GM18505 (cell line): ENCODE results near the gene SEMA3D.

ENCODE experiments used
- ATAC-seq: cut with Tn5 transposase; IDR thresholded peaks from one replicate; pipeline ENCODE4 v1.9.1; 2021; ENCODE audit not compliant: unreplicated experiment
- POLR2A ChIP-seq: IDR thresholded peaks from 4 replicates; pipeline ENCODE4 v1.6.1; 2011; ENCODE audit warnings: borderline replicate concordance; ENCODE audit not compliant: insufficient read depth, insufficient read length; ENCODE audit errors: extremely low read depth

Gene SEMA3D

DNA sequence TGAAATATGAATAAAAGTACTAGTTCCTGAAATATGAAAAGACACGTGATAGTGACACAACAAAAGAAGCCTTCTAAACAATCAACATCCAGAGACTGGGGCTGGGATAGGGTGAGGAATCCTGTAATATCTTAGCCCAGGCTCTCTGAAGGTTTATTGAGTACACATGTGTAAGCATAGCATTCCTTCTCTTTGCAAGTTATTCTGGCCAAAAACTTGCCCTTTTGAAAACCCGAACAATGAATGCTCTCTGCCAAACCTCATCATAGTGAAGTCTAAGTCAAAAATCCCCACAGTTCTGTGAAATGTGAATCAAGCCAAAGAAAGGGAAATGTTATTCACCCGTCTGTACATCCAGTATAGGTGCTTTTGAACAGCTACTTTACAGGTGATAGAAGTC is 11.6 kb downstream of the SEMA3D start:
- TF ChIP-seq POLR2A = no peak
- ATAC-seq = no peak

DNA sequence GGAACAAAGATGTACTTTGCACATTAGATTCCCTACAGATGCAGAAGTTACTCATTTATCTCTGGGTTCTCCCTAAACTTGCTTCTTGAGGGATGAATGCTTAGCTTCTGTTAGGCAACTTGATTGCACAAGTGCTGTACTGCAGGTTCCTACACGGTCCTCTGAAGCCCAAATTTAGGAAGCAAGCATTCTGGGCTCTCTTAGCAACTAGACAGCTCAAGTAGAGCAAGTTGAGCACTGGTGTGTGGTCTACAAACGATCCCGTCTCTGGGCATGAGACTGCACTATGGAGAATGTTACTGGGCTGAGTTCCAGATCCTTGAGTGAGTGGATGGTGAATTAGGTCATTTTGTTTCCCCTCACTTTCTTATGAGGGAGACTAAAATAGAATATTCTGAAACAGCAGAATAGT is 14.3 kb downstream of the SEMA3D start:
- TF ChIP-seq POLR2A = no peak
- no peak for ATAC-seq

DNA sequence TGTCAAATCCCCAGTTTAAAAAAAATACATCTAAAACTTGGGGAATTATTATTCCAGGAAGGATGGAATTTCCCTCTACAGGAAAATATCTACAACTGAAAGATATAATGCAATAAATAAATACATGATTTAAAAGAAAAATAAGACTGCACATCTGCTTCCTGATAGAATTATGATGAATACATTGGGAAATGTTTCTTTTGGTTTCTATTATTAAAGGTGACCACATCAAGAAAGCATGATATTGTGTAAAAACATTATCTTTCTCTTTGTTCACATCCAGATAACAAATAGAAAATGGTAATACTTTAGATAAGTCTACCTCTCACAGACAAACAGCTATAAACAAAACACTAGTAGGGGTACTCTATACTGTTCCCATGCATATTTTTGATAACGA is 19.2 kb downstream of the SEMA3D start:
- TF ChIP-seq POLR2A = no peak
- no peak for ATAC-seq

DNA sequence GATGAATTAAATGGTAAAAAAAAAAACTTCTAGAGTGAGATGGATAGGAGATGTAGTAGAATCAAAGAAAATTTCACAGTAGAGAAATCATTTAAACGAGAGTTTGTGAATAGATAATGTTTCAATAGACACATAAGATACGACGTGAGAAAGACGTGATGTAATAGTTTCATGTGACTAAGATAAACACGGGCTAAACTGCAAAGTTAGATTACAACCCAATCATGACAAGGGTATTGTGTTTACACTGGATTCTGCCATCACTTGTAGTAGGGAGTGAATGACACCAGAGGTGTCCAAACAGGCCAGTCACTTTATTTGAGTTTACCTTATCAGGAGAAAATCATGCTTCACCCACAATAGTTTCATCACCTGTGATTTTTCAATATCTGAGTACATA is 21.6 kb downstream of the SEMA3D start:
- ATAC-seq = no peak
- TF ChIP-seq POLR2A = no peak

DNA sequence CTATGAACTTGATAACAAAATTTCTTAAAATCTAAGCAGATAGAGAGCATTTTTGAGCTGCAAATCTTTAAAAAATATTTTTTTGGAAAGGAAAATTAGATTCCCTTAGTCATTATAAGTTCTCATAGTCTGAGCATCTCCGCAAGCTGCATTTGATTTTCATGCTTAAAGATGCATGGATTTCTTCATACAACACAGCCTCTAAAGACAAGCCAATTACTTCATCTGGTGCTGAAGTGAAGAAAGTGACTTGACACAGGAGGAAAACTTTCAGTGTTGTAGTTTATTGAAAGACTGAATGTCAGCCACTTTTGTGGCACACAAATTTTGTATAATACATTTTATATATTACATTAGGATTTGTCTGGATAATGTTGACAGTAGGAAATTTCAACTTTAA is 22.5 kb downstream of the SEMA3D start:
- no peak for TF ChIP-seq POLR2A
- no peak for ATAC-seq

DNA sequence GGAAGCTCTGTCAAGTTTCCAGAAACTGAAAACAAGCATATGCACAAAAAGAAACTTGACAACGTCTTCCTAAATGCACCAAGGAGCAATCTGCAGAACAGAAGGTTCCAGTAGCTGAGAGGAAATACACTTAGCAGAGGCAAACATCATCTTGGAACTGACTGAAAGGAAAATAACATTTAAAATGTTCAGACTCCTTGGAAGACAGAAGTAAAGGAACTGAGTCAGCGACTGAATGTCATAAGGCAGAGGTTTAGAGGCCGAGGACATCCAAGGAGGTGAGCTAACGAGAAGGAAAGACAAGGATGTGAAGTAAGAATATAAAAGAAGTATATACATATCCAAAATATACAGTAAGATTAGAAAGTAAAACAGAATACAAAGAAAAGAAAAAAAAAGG is 24.1 kb downstream of the SEMA3D start:
- no peak for ATAC-seq

DNA sequence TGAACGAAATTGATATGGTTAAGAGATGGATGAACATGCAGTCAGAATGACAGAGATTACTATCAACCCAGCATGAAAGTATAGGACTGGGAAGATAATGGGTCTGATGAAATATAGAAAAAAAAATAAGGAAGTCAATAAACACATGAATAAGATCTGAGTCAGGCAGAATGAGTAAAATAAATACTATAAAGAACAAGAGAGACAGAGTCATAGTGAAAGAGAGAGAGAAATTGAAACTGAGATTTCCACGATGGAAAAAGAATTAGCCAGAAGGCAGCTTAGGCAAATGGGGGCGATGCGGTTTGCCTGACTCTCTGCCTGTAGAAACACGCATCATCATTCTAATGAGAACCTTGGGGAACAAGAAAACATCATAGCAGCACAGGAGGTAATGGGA is 26.6 kb downstream of the SEMA3D start:
- ATAC-seq = peak; percentile 89
- TF ChIP-seq POLR2A = no peak

More for the DNA sequence above, 24.1 kb downstream of the SEMA3D start:
- TF ChIP-seq POLR2A = no peak

DNA sequence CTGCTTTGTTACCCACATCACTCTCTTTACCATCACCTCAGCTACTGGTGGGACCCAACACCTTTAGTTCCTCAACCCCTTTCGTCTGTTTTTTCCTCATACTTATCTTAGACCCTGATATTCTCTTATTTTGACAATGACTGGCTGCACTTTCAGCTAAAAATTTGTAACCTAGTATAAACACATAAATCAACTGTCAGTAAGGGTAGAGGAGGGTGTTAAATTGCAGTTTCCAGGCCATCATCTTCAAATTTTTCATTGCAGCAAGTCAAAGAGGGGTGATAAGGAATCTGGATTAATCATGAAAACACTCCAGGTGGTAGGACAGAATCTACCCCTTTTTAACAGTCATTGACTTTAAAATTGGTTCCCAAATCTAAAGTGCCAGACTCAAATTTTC is 27.9 kb downstream of the SEMA3D start:
- TF ChIP-seq POLR2A = no peak
- ATAC-seq = no peak

DNA sequence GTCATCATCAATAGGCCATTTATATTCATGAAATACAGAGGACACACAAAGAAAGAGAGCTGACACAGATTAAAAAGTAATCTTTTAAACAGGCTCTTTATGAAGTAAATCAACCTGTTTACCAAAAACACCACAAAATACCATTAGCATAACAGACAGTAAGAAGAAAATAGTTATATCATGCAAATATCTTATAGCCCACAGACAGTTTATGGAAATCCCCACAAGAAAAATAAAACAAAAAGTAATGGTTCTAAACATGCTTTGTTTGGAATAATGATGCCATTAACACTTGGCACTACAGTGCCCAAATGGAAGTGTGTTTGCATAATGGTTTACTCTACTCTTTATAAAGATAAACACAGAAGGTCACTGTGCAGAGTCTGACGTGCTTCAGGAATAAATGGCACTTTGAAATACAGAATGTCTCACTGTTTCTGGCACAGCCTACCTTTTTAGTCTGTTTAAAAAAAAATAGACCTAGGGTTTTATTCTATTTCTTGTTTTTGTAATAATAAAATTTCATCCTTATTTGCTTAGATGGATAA is 30.1 kb downstream of the SEMA3D start:
- TF ChIP-seq POLR2A = no peak
- ATAC-seq = no peak

DNA sequence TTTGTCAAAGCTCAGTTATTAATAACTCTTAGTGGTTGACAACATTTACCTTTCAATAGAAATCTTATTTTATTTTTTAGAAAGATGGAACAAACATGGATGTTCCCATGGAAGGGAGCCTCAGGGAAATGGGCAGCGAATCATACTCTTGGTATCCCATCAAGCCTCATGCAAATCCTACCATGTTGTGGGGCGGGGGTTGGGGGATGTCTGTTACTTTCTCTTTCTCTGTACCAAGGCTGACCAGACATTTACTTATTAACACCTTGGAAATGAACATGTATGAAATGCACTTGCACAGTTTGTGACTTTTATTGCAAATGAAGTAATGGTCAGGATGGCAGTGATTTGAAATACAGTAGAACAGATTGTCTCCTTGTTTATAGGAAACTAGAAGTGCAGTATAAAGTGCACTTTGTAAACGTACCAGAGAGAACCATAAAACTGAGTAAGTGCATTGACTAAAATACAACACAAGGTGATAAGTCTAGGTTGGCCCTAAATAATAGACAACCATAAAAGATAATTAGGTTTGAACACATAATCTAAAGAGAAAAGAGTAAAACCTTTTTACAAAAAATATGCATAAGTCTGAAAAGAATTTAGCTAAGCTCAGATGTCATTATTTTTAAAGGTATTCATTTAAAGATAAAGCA is 32.4 kb downstream of the SEMA3D start:
- no peak for ATAC-seq
- no peak for TF ChIP-seq POLR2A

DNA sequence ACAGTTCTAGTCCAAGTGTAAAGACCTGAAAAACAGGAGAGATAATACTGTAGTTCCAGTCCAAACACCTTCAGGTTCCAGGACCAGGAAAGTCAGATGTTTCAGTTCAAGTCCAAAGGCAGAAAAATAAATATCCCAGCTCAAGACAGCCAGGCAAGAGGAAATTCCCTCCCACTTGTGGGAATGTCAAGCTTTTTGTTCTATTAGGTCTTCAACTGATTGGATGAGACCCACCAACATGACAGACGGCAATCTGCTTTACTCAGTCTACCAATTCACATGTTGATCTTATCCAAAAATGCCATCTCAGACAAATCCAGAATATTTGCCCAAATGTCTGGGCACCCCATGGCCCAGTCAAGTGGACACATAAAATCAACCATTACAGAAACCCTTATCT is 33.1 kb downstream of the SEMA3D start:
- TF ChIP-seq POLR2A = no peak
- no peak for ATAC-seq

DNA sequence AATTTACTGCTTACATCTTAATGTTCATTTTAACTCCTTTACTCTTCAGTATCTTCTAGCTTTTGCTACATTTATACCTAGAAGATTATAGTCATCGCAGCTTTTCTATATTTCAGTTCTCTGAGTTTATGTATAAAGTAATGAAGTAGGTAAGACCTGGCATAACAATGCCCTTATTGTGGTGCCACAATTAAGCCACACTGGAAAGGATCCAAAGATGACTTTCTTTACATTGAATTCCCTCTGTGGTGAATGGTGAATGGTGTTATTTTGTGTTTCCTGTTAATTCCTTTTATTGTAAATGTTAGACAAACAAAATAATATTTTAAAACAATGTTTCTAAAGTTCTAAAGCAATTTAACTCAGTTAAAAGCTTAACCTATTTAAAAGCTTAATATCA is 36.2 kb downstream of the SEMA3D start:
- no peak for TF ChIP-seq POLR2A
- ATAC-seq = no peak

DNA sequence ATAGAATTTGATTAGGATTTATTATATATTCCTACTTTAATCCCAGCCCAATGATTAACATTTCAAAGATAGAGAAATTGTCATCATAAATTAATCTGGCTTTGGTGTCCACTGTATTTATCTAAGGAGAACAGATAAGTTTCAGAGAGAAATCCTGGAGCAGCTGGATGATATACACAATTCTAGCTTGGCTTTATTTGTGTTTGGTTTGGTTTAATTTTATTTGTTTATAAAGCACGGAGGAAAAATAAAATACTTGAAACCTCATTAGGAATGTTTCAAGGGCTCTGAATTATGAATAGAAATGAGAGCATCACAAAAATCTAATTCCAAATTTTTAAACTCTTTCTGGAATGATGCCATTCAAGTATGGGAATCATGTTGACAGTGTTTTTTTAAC is 42.1 kb downstream of the SEMA3D start:
- ATAC-seq = no peak
- no peak for TF ChIP-seq POLR2A

DNA sequence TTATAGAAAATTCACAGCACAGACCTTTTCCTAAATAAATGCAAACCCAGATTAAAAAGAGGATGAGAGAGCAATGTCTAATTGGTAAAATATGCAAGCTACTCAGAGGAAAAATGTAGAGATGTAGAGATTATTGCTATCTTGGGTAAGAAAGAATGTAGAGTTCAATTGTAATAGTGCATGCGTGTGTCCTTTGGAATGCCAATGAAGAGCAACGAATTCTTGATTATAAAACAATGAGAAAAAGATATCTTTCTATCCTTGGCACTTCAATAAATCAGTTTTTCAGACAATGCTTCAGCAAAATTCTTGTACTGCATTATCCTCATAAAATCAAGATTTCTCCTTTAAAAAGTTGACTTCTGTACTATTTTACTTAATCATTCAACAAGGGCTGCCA is 50.9 kb downstream of the SEMA3D start:
- ATAC-seq = no peak

DNA sequence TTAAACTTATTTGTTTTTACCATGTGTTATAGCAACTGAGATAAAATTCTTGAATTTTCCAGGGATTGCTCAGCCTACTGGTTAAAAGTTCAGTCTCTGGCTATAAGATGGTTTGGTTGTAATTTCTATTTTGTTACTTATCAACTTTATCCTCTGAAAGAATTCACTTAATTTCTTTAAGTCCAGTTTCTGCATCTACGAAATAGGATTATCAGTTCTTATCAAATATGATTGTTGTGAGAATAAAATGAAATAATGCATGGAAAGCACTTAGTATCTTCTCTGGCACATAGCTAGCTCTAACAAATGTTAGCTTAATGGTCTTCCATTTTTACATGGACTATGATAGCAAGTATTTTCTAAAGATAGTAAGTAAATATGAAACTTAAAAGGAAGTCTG is 53.3 kb downstream of the SEMA3D start:
- ATAC-seq = no peak
- TF ChIP-seq POLR2A = no peak

More for the DNA sequence above, 50.9 kb downstream of the SEMA3D start:
- no peak for TF ChIP-seq POLR2A

DNA sequence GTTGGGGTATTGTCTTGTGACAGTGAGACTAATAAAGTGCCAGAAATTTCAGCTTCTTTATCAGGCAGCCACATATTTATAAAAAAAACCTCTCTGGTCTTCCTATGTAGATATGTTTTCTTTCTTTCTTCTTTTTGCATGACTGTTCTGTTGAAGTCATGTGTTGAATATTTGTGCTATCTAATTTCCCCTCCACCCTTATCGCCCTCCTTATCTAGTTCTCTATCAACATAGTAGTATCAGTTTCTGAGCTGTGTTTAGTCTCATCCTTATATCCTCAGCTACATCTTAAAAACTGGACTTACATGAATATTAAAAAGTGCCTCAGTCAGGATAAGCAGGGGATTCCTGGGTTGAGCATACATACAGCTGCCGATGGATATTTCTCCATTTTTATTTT is 53.9 kb downstream of the SEMA3D start:
- no peak for ATAC-seq
- no peak for TF ChIP-seq POLR2A

DNA sequence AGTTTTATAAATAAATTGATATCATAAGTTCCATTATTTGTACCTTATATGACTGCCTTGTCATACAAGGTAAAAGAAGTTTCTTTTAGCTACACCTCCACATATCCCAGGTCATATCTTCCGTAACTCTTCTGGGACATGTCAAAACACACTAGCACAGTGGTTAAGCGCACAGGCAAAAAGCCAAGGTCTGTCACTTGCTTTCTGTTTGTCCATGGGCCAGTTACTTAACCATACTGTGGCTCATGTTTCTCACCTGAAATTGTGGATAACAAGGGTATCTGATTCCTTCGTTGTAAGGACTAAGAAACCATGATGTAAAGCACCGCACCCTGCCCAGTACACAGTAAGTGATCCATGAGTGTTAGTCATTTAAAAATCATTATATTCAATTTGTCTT is 56.2 kb downstream of the SEMA3D start:
- TF ChIP-seq POLR2A = no peak
- ATAC-seq = no peak
